NCI-H82 treated with DMSO at 0.1 percent for 48 hours (cell line): ENCODE results near the gene GPC3.

Experiments used
- DNase-seq: peaks from one replicate; lab custom pipeline; 2025; ENCODE audit not compliant: unreplicated experiment; lab: John Stamatoyannopoulos, UW

The GPC3 gene

DNA sequence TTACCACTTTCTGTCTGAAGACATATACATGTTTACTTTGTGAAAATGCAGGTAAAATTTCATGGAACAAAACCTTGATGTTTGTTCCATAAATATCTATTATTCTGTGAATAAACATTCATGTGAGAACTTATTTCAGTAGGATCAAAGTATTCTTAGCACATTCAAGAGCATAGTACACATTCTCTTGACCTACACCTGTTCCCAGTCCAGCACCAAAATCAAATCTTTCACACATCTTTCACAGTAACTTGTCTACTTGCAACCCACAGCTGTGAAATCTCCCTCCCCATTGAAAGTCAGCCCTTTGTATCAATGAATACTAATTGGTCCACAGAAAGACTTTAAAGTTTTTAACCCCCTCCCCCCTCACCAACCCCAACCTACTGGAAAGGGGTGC, 283.2 kb downstream of the GPC3 start:
- DNase-seq = no peak

DNA sequence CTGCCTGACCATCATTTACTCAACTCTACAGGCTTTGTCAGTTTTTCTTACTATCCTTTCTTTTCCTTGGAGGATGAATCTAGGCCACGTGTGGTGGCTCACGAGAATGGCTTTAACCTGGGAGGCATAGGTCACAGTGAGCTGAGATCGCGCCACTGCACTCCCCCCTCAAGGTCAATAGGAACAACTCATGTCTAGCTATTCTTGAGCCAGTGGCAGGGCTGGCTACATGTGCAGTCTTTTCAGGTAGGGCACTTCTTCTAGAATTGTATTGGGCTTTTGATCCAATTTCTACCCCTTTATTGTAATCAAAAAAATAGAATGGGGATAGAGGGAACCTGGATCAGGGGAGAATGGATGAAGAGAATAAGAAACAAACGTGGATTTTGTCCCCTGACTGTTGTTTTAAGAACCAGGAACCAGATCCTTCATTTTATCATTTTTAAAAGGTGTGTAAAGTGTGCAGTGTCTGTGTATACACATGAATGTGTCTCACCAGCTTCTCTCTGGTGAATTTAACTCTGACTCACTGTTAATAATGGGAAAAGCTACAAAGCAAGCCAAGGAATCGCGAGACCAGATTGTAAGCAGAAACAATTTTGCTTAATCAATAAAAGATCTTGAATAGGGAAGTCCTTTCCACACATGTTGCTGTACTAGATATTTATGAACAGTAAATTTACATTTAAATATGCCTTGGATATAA, 286.2 kb downstream of the GPC3 start:
- DNase-seq = no peak

DNA sequence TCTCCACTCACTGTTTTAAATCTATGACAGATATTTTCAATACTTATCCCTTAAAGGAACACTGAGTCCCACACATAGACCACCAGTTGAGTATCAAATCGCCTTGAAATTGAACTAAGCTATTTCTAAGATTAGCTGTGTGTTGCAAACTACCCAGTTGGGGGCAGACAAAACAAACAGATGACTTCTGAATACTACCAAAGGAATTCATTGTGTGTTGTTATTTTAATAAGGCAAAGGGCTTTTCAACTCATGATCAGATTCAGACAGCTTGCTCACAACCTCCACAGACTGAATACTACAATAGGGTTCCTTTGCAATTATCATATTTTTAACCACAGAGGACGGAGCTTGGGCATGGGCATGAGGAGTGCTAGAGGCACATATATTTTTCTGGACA, 287.1 kb downstream of the GPC3 start:
- no peak for DNase-seq

DNA sequence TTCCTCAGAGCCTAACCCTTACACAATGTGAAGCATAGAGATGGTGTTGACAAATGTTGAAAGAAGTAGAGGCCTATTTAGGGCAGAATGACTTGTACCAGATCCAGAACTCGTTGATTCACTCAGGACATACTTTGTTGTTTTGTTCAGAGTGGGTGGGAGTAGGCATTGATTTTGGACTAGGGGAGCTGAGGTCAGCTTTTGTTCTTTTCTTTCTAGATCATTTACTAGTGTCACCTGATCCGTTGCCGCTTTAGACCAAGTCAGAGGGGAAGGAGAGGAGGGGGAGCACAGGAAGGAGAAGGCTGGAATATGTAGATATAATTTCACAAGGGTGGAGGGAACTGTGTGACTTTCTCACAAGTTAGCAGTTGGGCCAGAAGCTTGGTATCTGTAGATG, 287.7 kb downstream of the GPC3 start:
- DNase-seq = no peak

DNA sequence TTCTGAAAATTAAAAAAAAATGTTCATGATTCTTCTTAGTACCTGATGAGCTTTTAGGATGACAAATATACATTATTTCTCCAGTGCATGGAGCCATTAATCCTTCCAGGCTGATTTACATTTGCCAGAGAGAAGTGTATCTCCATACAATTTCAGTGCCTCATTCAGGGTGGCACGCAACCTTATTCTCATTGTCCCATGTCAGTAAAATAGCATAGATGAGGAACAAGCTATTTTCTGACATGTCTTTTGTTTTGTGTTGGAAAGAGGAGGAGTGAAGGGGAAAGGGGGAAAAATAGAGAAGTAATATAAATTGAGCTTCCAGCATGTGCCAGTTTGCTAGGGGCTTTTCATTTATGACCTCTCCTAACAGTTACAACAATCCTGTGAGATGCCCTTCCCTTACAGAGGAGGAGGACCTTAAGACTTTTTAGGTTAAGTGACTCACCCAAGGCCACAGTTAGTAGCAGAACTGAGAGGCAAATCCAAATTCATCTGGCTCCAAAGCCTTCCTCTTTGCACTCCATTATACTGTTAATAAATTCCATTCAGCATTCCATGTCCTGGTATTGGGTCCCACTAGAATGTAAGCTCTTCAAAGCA, 295.3 kb downstream of the GPC3 start:
- no peak for DNase-seq

DNA sequence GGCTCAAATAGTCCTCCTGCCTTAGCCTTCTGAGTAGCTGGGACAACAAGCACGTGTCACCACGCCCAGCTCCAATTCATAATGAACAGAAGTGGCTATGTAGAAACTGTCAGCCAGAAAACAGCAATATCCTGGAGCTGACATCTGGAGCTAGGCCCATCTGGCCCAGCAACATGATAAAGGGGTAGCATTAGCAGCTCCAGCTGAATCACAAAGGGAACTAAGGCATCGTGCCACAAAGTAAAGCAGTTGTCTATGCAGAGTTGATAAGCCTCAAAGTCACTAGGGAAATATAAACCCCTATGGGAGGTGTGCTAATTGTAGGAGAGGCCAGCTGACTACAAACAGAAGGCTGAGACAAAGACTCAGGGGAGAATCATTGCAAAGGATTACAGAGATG, 299.6 kb downstream of the GPC3 start:
- peak; percentile 35 for DNase-seq

DNA sequence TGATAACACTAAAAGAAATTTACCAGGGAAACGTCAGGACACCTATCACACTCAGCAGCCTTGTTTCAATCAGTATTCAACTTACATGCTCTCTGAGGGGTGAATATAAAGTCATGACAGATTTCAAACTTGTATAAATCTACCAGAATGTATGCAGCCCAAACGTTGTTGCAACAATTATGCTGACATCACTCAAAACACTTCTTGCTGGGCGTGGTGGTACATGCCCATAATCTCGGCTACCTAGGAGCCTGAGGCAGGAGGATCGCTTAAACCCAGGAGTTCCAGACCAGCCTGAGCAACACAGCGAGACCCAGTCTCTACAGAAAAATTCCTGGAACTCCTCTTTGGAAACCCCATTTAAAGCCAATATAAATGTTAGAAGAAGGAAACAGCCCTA, 303.5 kb downstream of the GPC3 start:
- no peak for DNase-seq

DNA sequence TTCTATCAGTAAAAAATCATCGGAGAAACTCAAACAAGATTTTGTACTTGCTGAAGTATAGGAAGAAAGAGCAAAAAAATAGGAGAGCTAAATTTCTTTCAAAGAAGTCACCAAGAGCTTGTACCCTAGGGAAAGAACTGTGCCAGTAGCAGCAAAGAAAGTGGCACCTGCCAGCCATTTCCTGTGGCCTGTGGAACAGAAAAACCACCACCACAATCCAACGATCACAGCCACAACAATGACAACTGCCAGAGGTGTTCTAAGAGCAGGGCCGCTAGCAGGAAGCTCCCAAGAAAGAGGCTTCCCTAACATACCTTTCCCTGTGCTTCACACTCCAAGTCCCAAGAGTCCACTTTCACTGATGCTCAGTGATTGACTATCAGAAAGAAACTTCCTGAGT, 304.0 kb downstream of the GPC3 start:
- no peak for DNase-seq

DNA sequence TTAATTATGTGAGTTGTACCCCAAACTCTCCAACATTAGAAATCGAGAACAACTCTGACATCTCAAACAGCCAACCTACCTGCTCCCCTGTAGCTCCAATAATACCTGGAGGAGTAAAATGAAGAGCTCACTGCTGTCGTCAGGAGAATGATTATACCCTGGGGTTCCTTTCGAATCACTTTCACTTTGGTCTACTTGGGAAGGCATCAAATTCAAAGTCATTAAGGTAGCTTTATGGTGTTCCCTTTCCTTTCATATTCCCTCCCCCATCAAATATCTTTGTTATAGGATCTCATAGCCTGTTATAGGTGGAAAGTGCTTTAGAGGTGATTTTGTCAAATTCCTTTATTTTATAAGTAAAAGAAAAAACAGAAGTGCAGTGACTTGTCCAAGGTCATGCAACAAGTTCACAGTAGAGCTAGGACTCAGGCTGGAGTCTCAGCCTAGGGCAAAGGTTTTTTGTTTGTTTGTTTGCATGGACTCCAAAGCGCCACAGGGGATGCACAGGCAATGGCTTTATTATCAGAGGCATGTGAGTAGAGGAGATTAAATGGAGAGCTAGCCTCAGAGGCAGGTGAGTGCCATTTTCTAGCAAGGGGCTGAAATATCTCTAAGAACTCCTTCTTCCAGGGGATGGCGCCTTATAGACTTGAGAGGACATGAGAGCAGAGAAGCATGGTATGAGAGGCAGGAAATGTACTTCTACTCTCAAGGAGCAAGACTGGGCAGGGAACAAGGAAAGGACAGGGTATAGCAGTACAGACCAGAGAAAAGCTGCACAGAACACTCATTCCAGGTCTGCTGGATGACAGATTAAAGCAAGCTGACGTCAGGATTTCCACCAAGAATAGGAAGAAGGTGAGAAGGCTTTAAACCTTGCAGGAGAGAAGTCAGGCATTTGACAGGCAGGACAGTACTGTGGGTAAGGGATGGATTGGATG, 308.0 kb downstream of the GPC3 start:
- no peak for DNase-seq

DNA sequence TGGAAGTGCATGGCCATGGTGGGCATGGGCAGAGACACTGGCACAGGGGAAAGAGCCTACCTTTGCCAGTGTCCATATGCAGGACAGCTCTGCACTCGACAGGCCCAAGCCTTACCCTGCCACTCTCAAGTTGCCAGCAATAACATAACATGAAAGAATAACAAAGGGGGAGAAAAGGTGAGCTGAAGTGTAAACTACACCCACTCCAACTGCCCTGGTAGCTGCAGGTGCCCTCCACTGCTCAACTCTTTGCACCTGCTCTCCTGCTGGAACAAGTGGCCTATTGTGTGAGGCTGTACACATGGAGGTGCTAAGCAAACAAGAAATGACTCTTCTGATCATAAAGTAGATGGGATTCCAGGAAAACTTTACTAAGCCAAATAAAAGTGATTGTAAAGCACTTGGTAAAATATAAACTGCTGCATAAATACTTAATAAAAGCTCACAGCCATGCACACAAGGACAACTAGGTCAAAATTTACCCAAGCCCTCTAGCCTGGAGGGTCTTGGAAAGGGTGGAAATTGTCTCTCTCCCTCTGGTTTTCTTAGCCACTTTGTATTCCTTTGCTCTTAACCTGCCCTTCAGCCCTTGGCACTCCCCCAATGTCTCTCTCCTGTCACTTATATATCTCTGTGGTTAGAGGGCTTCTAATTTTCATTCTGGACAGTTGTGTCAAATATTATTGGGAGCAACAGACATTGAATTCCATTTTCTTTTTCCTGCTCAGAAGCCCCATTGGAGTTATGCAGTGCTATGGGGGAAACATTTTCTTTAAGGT, 308.9 kb downstream of the GPC3 start:
- no peak for DNase-seq

DNA sequence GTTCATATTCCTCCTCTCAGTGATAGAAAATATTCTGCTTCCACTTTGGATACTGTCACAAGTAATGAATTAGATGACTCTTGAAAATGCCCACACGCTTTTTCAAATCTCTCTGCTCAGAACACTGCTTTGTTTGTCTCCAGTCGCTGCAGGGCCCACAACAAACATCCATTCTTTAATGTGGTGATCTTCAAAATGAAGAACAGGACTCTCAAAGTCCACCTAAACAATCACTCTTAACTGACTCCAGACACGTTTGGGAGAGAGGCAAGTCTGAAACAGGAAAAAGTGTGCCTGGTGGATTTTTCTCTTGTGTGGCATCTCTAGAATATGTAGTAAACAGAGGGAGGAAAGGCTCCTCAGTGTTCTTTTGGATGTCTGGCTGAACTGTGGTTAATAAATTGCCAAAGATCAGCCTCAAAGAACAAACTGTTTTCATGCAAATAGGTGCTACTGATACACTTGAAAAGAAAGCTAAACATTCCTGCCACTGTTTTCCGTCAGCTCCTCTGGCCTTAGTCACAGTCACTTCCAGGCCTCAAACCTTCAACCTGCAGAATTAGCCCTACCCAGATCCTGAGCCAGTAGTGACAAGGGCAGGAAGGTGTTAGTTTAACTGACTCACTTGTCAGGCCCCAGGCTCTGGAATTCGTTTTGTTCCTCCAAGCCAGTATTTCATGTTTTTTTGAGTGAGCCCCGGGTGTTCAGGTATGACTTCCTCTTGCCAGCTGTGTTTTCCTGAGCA, 310.5 kb downstream of the GPC3 start:
- DNase-seq = no peak

DNA sequence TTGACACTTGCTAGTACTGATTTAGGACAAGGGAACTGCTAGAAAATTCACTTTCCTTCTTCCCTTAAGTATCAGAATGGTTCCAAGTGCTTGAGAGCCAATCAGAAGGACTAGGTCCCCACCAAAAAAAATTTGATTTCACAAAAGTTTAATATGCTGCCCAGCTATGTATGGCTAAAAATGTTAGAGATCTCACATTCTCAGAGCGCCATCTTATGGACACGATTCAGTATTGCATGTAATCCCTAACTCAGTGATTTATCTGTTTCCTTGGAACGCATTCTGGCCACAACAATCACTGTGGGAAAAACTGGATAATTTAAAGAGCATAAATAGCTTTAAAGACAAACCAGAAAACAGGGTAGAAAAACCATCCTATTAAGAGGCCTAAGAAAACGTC, 315.0 kb downstream of the GPC3 start:
- peak; percentile 1 for DNase-seq

DNA sequence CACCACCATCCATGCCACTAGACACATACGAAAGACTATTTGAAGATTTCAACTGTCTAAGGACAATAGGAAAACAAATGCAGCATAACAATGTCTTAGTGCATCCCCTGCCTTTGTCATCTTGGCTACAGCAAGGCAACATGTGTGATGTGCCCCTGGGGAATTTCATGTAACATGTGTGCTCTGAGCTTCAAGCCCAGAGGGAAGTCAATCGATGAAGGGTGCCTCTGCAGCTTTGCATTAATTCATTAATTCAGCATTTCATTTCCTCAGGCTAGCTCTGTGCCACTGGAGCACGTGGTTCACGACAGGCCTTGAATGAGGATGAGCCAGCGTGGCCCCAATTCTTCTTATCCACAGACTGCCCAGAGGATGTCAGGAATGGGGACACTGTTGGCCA, 316.2 kb downstream of the GPC3 start:
- DNase-seq = no peak

DNA sequence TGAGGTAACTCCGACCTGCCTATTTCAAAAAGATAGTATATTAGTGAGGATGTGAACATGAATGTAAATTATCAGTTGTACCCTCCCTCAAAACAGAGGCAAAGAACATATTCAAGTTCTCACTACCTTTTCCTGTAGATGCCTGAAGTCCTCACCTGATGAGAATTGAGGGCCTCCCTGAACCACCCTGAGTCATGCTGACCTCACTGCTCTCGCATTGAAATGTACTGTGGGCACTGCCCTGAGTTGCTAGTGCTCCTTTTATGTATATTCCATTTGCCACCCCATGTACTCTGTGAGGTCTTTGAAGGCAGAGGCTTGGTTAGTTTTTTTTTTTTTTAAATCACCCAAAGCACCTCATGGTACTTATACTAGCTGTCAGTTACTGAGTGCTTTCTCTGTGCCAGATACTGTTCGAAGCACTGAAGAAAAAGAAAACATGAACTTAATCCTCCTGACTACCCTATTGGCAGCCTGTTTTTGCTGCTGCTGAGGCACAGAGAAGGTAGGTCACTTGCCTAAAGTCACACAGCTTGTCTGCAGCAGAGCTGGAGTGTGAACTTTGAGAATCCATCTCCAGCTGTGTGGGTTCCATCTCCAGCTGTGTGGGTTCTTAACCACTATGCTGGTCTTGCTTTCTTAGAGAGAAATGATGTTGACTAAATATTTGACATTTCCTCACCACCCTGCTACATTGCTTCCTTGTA, 317.0 kb downstream of the GPC3 start:
- no peak for DNase-seq

DNA sequence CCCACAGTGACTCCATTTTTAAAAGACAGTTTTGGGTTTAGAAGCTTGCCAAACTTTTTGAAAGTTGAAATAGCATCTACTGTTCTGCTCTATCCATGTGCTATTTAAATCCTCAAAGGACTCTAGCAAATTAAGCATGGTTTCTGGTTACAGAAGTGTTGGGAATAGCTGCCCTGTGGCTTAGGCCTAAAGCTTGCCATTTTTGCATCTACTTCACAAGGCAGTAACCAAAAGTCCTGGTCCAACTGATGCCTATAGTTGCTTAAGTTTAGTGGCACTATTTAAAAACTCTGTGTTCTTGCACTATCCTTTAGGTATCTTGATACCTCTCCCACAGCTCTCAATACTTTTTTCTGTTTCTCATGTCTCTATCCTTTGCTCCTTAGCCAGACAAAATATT, 319.1 kb downstream of the GPC3 start:
- no peak for DNase-seq

DNA sequence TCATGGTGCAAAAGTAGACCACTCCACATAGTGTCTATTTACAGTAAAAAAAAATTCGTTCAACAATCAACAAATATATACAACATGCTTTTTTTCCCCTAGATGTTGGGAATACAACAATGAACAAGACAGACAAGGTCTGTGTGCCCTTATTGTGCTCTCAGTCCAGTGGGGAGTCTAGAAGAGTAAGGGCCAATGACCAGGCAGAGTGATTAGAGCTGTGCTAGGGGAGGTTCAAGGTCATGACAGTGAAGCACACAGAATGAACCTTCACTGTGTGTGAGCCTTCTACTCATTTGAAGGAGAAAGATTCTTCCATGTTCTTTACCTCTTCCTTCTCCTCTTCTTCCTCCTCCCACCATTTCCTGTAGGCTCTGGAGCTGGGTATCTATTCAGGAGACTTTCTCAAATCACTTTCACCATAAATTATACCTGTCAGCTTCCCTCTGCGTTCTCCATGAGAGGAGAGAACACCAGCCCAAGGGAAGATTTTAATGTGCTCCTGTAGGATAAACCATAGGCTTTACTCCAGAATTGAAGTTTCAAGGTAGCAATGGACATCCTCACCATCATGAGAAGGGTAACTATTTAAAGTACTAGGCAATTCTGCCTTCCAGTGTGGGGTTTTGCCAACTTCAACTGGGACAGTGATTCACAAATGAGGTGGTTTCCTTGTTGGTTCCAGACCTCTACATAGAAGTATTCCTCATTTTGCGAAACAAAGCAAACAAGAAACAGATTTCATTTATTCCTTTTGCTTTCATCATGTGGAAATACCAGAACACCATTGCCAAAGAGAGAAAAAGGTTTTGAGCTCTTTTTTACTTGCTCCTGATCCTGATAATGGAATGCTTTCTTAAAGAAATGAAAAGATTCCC, 323.2 kb downstream of the GPC3 start:
- no peak for DNase-seq

DNA sequence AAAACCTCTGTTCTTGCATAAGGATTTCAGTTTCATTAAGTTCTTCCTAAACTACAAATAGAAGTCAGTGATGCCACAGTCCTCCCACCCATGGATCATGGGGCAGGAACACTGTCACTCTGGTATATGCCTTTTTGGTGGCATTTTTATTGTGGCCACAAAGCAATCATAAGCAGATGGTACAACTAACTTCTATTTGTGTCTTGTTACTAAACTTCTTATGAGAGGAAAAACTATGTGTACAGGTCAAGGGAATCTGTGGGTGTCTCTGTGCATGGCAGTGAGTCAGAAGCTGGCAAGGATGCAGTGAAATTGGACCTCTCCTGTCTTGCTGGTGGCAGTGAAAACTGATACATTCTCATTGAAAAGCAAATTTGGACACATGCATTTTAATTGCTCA, 325.1 kb downstream of the GPC3 start:
- no peak for DNase-seq

DNA sequence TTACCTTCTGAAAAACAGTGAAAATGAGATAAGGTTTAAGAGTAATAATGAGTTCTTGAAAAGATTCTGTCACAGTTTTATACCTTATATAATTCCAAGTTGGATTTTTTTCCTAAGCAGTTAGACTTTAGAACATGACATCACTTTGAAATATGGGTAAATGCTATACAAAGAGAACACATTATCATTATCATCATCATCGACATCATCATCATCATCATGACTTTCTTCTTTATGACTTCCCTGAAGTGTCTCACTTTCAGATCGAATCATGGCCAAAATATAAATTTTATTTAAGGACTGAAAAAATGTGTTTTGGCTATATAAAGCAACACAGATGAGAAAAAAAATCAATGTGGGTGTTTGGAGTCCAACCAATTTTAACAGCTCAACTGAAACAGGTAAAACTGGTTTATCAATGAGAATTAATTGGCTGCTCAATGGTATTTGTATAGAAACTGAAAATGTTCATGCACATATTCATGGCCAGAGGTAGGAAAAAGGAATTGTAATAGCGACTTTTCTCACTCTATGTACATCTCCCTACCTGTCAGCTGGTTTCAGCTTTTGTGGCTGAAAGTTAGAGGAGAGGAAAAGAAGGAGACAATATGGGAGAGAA, 327.0 kb downstream of the GPC3 start:
- DNase-seq = no peak
